Measurements from ENCODE around the gene SLC25A51. TPM values are rescaled to one million over a fixed set of nuclear protein-coding genes. Genes with fewer than 3 reads are reported as not detected.

Gene SLC25A51
- total RNA-seq, 1 donor from 2014 or later = 32.5 TPM

DNA sequence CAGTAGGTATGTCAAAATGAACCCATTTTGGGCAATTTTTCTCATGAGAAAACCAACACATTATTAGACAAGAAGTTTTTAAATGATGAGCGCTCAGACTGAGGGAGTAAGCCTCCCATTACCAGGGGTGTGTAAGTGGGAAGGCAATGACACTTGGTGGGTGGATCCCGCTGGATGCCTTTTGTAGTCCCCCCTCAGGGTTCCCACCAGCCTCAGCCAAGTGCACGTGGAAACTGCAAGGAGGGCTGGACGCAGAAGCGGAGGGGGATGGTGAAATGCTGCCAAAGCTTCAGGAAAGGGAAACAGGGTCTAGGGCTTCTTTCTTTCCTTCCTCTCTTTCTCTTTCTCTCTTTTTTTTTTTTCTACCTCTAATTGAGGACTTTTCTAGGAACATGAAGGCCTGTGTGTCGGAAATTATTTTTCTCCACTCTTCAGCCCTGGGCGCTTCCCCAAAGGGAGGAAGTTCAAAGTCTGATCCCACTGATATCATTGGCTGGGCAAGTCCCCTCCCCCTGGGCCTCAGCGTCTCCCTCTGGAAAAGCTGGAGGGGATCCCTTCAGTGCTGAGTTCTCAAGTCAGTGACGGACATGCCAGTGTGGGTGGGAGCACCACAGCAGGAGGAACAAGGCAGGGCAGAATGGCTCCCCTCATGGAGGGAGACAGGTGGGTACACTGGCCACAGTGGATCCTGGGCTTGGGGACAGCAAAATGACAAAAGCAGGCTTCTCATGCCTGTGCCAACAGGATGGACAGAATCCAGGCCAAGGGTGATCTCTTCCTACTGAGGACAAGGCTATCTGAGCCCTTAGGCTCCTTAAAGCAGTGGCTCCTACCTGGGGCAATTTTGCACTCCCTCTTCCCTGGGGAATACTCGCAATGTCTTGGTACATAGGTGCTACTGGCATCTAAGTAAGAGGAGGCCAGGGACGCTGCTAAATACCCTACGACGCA is 23.9 kb upstream of the SLC25A51 start:
- Mint-ChIP-seq H3K27me3 (ENCODE audit: low read depth) (no peaks in the 10 kb centered on the region), H3K27ac (ENCODE audit: unreplicated experiment) (no peak overlapping the region), H3K9me3 (no peaks in the 10 kb centered on the region), H3K4me3 (no peak overlapping the region), H3K4me1 (peaks cover 34% of the 10 kb centered on the region), H3K36me3 (ENCODE audit: low read depth) (no peaks in the 10 kb centered on the region)
- TF ChIP-seq, protein P1, sequence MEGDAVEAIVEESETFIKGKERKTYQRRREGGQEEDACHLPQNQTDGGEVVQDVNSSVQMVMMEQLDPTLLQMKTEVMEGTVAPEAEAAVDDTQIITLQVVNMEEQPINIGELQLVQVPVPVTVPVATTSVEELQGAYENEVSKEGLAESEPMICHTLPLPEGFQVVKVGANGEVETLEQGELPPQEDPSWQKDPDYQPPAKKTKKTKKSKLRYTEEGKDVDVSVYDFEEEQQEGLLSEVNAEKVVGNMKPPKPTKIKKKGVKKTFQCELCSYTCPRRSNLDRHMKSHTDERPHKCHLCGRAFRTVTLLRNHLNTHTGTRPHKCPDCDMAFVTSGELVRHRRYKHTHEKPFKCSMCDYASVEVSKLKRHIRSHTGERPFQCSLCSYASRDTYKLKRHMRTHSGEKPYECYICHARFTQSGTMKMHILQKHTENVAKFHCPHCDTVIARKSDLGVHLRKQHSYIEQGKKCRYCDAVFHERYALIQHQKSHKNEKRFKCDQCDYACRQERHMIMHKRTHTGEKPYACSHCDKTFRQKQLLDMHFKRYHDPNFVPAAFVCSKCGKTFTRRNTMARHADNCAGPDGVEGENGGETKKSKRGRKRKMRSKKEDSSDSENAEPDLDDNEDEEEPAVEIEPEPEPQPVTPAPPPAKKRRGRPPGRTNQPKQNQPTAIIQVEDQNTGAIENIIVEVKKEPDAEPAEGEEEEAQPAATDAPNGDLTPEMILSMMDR (conservative IDR thresholded peaks at IDR 0.05) = no peak
- no peak for DNase-seq (ENCODE audit: low read depth, low spot score)

DNA sequence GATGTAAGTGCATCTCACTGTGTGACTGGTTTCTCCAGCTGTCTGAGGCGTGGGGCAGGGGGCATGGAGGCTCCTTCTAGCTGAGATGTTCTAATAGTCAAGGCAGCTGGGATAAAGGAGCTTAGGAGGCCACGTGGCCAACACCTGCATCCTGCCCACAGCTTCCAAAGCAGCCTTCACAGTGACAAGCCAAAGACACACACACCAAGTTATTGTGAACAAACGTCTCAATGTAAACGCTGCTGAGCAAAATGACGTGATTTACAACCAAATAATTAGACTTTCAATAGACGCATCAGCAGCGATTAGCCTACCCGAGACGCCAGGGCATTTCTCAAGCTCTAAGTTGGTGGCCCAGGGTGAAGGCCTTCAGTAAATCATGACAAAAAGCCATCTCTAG is 23.2 kb upstream of the SLC25A51 start:
- H3K4me3 Mint-ChIP-seq = no peak overlapping the region

DNA sequence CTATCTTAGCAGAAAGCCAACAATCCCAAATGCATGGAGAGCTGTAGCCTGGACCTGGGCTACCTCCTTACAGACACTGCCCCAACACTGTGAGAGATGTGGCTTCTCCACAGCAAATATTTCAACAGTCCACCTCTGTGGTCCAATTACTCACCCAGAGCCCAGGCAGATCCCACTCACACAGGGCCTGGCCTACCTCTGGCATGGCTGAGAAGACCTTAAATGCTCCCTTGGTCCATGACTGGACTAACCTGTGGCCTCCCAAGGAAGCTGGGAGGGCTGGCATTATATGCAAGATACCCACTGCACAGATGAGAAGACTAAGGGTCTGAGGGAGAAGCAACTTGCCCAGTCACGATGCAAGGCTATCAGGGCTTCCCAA is 22.8 kb upstream of the SLC25A51 start:
- DNase-seq (ENCODE audit: low read depth, low spot score) = no peak
- H3K4me3 Mint-ChIP-seq = no peak overlapping the region

More for the DNA sequence above, 23.2 kb upstream of the SLC25A51 start:
- H3K27ac Mint-ChIP-seq (ENCODE audit: unreplicated experiment) = no peak overlapping the region
- peaks cover 34% of the 10 kb centered on the region for H3K4me1 Mint-ChIP-seq
- DNase-seq (ENCODE audit: low read depth, low spot score) = no peak
- TF ChIP-seq, protein P1 (conservative IDR thresholded peaks at IDR 0.05) = no peak
- H3K27me3 Mint-ChIP-seq (ENCODE audit: low read depth) = no peaks in the 10 kb centered on the region
- H3K36me3 Mint-ChIP-seq (ENCODE audit: low read depth) = no peaks in the 10 kb centered on the region
- H3K9me3 Mint-ChIP-seq = no peaks in the 10 kb centered on the region

DNA sequence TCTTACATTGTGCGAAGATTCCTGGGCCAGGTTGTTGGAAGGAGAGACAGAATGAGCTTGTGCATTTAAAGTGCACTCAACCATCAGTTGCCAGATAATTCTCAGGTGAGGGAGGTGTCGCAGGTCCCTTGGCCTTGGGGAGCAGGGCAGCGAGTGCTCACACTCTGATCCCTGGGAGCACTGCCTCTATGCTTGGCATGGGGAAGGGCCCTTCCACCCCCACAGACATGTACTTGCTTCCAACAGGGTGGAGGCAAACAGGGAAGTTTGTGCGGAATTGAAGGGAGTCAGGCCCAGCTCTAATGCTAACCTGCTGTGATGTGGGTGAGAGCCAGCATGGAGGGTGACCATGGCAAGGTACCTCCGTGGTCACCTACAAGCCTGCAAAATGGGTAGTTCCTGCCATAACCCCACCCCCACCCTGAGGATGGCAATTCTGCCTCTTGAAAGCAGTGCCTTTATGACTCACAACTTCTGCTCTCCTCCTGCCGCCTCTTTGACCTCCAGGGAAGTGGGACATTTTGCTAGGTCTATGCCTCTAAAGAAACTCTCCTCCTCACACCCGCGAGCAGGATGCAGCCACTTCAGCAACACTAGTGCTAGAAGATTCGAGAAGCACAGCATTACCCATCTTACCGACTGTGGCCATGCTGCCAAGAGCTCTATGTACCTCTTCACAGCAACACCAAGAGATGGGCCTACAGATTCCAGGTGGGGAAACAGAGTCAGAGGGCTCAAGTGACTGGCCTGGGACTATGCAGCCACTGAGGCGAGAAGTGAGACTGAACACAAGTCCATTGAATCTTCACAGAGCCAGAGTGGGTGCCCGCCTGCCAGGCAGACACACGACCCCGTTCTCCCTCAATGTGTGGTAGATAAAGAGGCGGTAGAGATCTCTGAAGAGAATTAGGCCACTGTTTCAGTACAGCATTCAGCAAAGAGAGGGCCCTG is 22.1 kb upstream of the SLC25A51 start:
- TF ChIP-seq, protein P1 (conservative IDR thresholded peaks at IDR 0.05) = no peak
- Mint-ChIP-seq H3K4me1 (peaks cover 39% of the 10 kb centered on the region), H3K9me3 (no peaks in the 10 kb centered on the region), H3K4me3 (no peak overlapping the region), H3K27ac (ENCODE audit: unreplicated experiment) (no peak overlapping the region), H3K27me3 (ENCODE audit: low read depth) (no peaks in the 10 kb centered on the region), H3K36me3 (ENCODE audit: low read depth) (no peaks in the 10 kb centered on the region)
- no peak for DNase-seq (ENCODE audit: low read depth, low spot score)

More for the DNA sequence above, 22.8 kb upstream of the SLC25A51 start:
- Mint-ChIP-seq H3K27ac (ENCODE audit: unreplicated experiment) (no peak overlapping the region), H3K9me3 (no peaks in the 10 kb centered on the region), H3K4me1 (peaks cover 34% of the 10 kb centered on the region), H3K27me3 (ENCODE audit: low read depth) (no peaks in the 10 kb centered on the region), H3K36me3 (ENCODE audit: low read depth) (no peaks in the 10 kb centered on the region)
- TF ChIP-seq, protein P1 (conservative IDR thresholded peaks at IDR 0.05) = no peak

DNA sequence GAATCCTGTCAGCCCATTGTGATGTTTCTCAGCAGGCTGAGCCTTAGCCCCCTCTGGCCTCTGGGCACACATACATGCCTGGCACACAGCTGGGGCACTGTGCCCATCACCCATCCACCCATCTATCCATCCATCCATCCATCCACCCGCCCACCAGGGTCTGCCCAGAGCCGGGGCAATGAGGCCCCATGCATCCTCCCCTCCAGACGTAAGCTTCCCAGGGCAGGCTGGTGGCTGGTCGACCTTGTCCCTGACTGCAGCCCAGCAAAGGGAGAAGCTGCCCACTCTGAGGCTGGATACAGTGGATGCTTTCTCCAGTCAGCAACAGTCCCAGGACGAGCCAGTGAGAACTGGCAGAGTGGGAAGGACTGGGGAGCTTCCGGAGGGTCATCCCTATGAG is 21.1 kb upstream of the SLC25A51 start:
- TF ChIP-seq, protein P1 (conservative IDR thresholded peaks at IDR 0.05) = no peak
- peak overlapping the region; percentile 19 for H3K27ac Mint-ChIP-seq (ENCODE audit: unreplicated experiment)

More for the DNA sequence above, 21.1 kb upstream of the SLC25A51 start:
- Mint-ChIP-seq H3K9me3 (no peaks in the 10 kb centered on the region), H3K27me3 (ENCODE audit: low read depth) (no peaks in the 10 kb centered on the region), H3K4me1 (peaks cover 45% of the 10 kb centered on the region), H3K36me3 (ENCODE audit: low read depth) (no peaks in the 10 kb centered on the region), H3K4me3 (no peak overlapping the region)
- no peak for DNase-seq (ENCODE audit: low read depth, low spot score)

Data from neural crest cell (in vitro differentiated cells).